GM10847 (cell line): ENCODE data around the gene GATA6.

Experiments used
- POLR2A ChIP-seq: IDR thresholded peaks from 2 replicates; pipeline ENCODE4 v1.6.1; 2011; ENCODE audit not compliant: insufficient read length; ENCODE audit errors: extremely low read depth

Gene GATA6

GRCh38 chr18:22172594-22173049 is 3.2 kb downstream of the GATA6 start:
- no peak for TF ChIP-seq POLR2A

DNA sequence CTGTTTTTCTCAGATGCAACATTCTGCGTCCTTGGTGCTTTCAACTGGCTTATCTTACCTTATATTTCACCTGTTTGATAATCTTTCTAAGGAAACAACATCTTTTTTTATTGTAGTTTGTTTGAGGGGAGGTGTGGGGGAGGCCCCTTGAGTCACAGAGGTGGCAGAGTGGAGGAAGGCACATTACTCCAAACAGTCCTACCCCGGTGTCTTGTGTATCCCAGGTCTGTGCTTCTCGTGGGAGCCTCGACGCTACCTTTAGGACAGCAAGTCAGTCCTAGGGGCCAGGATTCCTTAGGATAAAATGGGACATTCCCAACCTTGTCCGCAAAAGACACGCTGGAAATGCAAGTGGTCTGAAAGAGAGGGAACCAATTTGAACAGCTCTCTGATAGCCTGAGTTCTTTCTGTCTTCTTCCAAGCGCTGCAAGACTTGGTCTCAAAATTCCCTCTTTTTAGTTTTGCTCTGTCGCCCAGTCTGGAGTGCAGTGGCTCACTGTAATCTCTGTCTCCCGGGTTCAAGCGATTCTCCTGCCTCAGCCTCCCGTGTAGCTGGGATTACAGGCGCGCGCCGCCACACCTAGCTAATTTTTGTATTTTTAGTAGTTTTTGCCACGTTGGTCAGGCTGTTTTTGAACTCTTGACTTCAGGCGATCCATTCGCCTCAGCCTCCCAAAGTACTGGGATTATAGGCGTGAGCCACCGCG is 4.0 kb downstream of the GATA6 start:
- TF ChIP-seq POLR2A, result no peak

DNA sequence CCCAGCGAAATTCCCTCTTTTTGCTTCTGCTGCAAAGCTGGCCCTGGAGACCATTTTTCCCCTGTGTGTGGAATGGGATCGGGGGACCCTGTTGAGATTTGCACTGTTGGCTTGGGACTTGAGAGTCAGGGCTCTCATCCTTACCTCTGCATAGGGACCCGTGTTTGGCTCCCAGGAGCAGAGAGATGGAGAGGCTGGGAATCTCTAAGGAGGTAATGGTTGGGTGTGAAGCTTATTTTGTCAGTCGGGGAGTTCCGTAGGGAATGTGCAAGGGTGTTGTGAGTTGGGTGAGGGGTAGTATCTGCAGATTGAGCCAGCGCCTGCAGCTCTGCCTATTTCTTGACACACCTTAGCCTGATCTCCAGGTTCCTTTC is 4.5 kb downstream of the GATA6 start:
- TF ChIP-seq POLR2A, result no peak

DNA sequence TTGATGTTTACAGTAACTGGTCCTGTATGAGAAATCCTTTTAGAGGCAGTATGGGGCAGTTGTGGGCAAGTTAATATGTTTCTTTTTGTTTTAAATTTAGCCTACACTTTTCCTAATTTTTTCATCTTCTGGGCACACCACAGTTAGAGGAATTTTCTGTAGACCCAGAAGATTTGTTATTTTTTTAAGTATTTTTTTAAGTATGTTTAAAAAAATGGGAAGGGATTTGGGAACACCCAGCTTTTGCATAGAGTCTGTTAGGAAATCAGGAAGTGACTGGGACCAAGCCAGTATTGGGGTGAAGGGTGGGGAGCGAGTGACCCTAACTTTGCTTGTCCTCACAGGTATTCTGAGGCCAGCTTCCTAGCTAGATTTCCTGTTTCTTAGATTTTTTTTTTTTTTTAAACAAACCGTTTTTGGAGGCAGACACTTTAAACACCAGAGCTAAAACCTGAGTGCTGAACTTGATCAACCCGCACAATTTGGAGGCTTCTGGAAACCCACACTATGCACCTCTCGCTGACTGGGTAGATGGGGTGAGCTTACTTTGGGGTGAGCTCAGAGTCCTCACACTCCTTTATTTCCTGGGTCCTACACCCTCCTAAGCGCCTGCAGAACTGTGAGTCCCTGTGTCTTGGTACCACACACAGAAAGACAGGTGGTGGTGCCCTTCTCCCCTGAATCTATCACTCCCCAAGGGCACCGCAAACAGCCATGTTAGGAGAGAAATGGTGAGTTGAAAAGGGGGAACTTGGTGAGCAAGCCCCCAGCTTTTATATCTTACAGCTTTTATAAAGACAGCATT is 5.2 kb downstream of the GATA6 start:
- TF ChIP-seq POLR2A, result no peak

DNA sequence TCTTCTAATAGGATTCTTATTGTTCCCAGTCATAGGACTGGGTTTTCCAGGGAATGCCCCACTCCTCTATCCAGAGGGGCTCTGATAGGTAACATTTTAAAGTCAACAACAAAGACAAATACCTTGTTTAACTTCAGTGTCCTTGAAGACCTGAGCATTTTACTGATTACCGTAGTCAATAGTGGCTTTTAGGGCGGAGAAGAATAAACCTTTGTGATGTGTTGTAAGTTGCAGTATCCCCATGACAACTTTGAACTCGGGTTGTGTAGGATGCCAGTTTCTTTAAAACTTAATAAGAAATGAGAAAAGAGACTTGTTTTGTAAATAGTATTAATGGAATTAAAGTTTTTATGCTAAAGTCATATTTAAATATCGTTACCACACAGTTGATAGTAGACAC is 6.0 kb downstream of the GATA6 start:
- no peak for TF ChIP-seq POLR2A

DNA sequence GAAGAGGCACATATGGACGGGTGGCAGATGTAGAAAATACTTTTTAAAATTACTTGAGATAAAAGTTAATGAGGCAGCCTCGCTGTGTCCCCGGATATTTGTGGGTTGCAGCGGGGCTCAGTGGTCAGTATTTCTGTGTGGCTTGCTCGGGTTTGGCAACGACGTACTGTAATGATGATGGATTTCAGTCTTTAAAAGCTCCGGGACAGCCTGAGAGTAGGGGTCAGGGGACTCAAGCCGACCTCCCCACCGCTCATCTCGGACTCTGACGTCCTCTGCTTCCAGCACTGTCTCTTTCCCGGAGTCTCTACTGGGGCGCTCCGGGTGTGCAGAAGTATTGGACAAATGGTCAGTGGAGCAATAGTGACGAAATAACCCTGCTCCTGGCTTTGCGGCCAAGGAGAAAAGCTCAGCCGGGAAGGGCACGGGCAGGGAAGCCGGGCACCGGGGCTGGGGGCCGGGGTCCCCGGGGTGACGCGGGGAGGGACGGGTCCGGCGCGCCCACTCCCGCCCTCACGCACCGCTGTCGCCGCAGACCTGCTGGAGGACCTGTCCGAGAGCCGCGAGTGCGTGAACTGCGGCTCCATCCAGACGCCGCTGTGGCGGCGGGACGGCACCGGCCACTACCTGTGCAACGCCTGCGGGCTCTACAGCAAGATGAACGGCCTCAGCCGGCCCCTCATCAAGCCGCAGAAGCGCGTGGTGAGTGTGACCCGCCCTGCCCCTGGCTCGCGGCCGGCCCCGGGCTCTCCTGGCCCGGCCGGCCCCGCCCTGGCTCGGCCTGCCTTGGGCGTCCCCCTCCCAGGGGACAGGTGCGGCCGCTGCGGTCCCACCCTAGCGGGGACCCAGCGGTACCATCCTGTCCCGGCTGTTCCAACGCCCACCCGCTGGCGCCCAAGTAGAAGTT is 7.3 kb downstream of the GATA6 start:
- TF ChIP-seq POLR2A, result no peak

DNA sequence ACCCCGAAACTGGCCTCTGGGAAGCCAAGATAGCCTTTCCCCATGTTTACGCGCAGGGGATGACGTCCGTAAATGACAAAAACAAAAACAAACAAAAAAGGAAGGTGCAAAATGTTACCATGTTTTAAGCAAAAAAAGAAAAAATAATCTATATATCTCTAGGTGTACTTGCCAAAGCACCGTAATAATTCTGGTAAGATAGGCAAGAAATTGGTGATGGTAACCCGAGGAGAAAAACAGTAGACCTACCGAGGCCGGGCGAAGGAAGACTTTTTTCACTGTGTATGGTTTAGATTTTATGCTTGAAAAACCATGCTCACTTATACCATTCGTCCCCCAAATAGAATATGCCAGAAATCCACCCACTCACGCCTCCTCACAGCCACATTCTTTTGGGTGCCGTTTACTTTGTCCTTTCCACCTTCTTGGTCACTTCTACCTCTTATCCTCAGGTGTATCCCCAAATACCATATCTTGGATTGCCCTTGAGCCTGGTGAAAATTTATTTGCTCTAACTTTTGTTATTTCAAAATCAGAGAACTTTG is 8.0 kb downstream of the GATA6 start:
- no peak for TF ChIP-seq POLR2A

DNA sequence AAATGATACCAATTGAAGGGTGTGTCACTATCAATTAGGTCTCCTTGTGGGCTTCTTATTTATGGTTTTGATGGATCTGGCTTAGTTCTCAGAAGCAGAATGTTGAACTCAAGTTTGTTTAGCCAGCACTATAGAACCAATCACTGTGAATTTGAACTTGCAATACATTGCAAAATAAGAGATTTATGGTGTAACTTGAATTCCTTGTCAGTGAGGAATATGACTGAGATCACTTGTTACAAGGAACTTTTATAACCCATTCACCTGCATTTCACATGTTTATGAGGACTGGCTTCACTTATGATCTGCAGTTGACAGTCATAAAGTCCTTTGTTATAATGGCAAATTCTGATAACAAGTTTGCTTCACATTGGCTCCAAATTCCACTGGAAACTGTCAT is 9.8 kb downstream of the GATA6 start:
- TF ChIP-seq POLR2A, result no peak

DNA sequence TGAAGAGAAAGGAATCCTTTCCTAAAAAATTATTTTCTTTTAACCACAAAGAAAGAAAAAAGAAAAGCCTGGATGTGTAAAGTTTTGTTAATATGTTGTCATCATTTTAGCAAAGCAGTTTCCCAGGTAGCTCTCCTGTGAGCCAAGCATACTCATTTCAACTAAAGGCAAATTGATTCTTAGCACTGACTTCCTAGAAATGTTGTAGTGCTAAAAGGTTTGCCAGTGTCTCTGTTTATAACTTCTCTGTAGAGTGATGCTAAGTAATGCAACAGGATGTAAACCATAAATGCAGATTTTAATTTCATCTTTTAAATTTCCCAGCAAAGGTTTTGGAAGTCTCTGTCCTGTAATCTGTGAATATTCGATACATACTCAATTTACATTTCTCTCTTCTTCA is 10.2 kb downstream of the GATA6 start:
- TF ChIP-seq POLR2A, result no peak

- no peak for TF ChIP-seq POLR2A
These were observed 11.3 kb downstream of the GATA6 start for GRCh38 chr18:22180722-22181121.

- no peak for TF ChIP-seq POLR2A
These were observed 13.7 kb downstream of the GATA6 start for GRCh38 chr18:22182884-22183697.

- no peak for TF ChIP-seq POLR2A
These were observed 14.3 kb downstream of the GATA6 start for GRCh38 chr18:22183698-22184170.

DNA sequence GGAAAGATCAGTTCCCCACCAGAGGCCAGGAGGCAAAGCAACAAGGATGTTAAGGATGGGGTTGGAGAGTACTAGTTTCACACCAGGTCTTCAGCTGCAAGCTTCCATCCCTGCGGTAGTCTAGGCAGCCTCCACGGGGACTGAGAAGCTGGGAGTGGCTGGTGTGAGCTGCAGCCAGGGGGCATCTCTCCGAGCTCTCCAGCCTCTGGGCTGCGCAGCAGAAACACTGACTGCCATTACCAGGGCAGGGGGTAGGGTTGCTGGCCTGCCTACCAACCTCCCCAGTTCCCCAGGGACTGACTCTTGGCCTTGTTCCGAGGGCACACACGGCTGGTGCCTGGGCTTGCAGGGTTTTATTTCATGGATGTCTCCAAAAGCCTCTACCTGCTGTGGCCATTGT is 15.9 kb downstream of the GATA6 start:
- no peak for TF ChIP-seq POLR2A

DNA sequence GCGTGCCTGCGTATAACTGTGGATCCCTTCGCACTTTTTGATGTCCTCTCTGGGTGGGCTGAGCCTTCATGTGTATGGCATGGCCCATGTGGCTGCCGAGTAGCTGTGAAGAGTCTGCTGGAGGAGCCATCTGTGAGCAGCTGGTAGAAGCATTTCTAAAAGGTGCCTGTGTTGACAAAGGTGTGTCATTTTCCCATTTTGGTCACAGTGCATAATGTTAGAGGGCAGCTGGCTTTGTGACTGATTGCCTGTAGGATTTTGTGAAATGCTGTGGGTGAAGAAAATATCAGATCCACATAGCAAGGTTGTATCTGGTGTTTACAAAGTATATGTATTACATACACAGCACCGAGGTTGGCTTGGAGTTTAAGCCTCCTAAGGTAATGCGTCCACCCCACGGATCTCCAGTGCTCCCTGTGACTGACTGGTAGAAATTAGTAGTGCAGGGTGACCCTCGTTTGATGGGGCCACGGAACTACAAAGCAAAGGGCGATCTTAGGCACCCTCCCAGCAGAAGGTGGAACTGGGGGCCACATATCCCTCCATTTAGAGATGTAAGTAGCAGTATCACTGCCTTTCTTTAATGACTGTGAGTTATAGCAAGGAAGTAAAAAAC is 16.5 kb downstream of the GATA6 start:
- no peak for TF ChIP-seq POLR2A
